ENCODE results near the gene TAF1C. TPM values are rescaled to one million over a fixed set of nuclear protein-coding genes. Genes with fewer than 3 reads are reported as not detected.

The TAF1C gene
- total RNA-seq, 2 donors from 2014 or later: 92.0 to 99.8 TPM

DNA sequence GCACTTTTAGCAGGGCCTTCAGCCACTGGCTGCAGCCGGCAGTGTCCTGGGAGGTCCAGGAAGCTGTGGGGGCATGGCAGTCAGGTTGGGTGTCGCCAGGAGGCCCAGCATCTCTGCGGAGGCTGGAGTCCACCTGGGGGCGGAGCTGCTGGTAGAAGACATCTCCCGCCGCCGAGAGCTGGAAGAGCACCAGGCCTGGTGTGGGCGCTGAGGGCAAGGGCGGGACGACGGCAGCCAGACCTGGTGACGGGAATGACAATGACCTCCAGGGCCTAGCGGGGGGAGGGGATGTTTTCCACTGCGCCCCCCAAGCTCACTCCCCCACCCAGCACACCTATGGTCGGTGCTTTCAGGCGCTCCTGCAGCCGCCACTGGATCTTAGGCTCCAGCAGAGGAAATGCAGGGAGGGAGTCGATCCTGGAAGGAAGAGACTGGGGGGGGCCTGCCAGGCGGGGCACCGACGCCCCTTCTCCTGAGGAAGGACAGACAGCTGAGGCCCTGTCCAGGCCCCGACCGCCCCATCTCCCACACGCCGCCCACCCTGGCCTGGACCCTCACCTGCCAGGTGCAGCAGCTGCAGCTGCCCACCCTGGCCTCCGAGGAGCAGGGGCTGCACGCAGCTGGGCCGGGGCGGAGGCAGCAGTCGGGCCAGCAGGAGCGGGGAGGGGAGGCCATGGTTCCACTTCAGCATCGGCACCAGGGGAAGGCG is 7.1 kb downstream of the TAF1C start:
- Histone ChIP-seq H3K27me3 (ENCODE audit: control insufficient read depth, insufficient read depth, low read length, poor library complexity, severe bottlenecking) (no peaks in the 10 kb centered on the region), H3K4me1 (ENCODE audit: control insufficient read depth, insufficient read depth, low read length) (no peaks in the 10 kb centered on the region), H3K9me3 (ENCODE audit: control insufficient read depth, low read length) (no peaks in the 10 kb centered on the region), H3K9ac (ENCODE audit: extremely low read depth, low read length, poor library complexity, severe bottlenecking) (no peak overlapping the region), H3K4me3 (ENCODE audit: low read length) (no peak overlapping the region), H3K36me3 (ENCODE audit: control insufficient read depth, insufficient read depth, low read length) (peaks cover 38% of the 10 kb centered on the region), H3K27ac (ENCODE audit: low read depth, low read length) (no peak overlapping the region)
- TF ChIP-seq, protein P1, sequence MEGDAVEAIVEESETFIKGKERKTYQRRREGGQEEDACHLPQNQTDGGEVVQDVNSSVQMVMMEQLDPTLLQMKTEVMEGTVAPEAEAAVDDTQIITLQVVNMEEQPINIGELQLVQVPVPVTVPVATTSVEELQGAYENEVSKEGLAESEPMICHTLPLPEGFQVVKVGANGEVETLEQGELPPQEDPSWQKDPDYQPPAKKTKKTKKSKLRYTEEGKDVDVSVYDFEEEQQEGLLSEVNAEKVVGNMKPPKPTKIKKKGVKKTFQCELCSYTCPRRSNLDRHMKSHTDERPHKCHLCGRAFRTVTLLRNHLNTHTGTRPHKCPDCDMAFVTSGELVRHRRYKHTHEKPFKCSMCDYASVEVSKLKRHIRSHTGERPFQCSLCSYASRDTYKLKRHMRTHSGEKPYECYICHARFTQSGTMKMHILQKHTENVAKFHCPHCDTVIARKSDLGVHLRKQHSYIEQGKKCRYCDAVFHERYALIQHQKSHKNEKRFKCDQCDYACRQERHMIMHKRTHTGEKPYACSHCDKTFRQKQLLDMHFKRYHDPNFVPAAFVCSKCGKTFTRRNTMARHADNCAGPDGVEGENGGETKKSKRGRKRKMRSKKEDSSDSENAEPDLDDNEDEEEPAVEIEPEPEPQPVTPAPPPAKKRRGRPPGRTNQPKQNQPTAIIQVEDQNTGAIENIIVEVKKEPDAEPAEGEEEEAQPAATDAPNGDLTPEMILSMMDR (conservative IDR thresholded peaks at IDR 0.05): no peak
- Mint-ChIP-seq H3K27ac (no peak overlapping the region), H3K36me3 (ENCODE audit: low read depth) (peaks cover 41% of the 10 kb centered on the region), H3K27me3 (ENCODE audit: insufficient read depth) (no peaks in the 10 kb centered on the region), H3K4me3 (no peak overlapping the region), H3K9me3 (no peaks in the 10 kb centered on the region), H3K4me1 (peaks cover 7% of the 10 kb centered on the region)
- 91 to 93% methylated on average over 20 to 32 of the region's 33 CpGs for WGBS, 2 experiments (ENCODE audit: insufficient coverage in 1 of 2, insufficient read length in 1 of 2)
- DNase-seq: peak; percentile 40

DNA sequence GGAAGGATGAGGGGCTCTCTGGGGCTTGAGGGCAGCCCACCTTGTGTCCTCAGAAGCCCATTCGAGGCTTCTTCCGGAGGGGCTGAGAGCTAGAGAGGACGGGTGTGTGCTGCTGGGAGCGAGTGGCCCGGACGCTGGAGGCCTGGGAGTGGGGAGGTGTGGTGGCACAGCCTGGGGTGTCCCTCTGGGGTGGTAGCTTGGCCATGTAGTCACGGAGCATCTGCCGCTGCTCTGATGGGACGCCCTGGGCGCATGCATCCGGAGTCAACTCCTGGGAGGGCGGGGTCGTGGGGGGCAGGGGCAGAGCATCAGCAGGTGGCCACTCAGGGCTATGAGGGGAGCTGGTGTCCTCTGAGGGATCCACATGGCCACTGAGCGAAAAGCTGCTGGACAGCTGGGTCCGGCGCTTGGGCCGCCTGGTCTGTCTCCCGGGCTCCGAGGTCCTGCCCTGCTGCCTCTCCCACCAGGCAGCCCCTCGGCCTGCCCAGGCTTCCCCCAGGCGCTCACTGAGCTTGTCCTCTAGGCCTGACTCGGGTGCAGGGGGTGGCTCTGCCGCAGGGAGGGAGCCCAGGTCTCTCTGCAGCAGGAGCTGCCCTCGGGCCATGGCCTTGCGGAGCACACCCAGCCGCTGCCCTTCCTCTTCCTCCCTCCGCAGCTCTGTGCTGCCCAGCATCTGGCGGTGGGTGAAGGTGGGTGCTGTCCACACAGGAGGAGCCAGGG is 7.8 kb downstream of the TAF1C start:
- H3K36me3 Mint-ChIP-seq (ENCODE audit: low read depth): peaks cover 34% of the 10 kb centered on the region
- Histone ChIP-seq H3K4me1 (ENCODE audit: control insufficient read depth, insufficient read depth, low read length) (no peaks in the 10 kb centered on the region), H3K9me3 (ENCODE audit: control insufficient read depth, low read length) (no peaks in the 10 kb centered on the region), H3K4me3 (ENCODE audit: low read length) (no peak overlapping the region), H3K36me3 (ENCODE audit: control insufficient read depth, insufficient read depth, low read length) (peaks cover 31% of the 10 kb centered on the region), H3K27ac (ENCODE audit: low read depth, low read length) (no peak overlapping the region), H3K27me3 (ENCODE audit: control insufficient read depth, insufficient read depth, low read length, poor library complexity, severe bottlenecking) (no peaks in the 10 kb centered on the region), H3K9ac (ENCODE audit: extremely low read depth, low read length, poor library complexity, severe bottlenecking) (no peak overlapping the region)
- WGBS, 2 experiments (ENCODE audit: insufficient coverage in 1 of 2, insufficient read length in 1 of 2): 94 to 96% methylated on average over 15 to 28 of the region's 28 CpGs
- H3K4me3 Mint-ChIP-seq: no peak overlapping the region
- no peak for DNase-seq
- H3K9me3 Mint-ChIP-seq: no peaks in the 10 kb centered on the region
- TF ChIP-seq, protein P1 (conservative IDR thresholded peaks at IDR 0.05): no peak
- H3K27ac Mint-ChIP-seq: no peak overlapping the region
- H3K4me1 Mint-ChIP-seq: peaks cover 7% of the 10 kb centered on the region
- no peaks in the 10 kb centered on the region for H3K27me3 Mint-ChIP-seq (ENCODE audit: insufficient read depth)

DNA sequence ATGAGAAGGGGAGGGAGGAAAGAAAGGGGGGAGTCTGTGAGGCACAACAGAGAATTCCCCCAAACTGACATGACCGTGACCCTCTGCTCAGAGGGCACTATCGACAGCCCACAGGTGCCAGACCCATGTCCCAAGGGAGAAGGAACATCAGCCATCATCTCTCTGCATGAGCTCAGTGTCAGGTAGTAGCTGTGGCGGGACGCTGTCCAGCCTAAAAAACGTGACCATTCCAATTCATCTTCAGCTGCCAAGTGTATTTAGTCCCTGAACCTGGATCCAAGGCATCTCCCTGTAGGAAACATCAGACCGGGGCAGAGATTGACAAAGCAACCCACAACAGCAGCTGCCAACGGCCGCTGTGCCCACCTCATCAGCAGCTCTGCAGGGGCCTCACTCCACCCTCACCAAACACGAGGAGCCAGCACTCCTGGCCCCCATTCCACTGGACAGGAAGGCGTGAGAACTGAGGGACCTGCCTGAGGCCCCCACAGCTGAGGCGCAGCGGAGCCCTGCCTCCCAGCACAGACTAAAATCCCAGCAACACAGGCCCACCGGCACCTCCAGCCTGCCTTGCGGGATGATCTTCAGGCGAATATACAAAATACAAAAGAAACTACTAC is 8.6 kb downstream of the TAF1C start:
- 94 to 98% methylated on average over 13 to 15 of the region's 15 CpGs for WGBS, 2 experiments (ENCODE audit: insufficient coverage in 1 of 2, insufficient read length in 1 of 2)
- Mint-ChIP-seq H3K36me3 (ENCODE audit: low read depth) (peaks cover 31% of the 10 kb centered on the region), H3K4me1 (peaks cover 7% of the 10 kb centered on the region), H3K4me3 (no peak overlapping the region), H3K9me3 (no peaks in the 10 kb centered on the region), H3K27me3 (ENCODE audit: insufficient read depth) (no peaks in the 10 kb centered on the region), H3K27ac (peak overlapping the region; percentile 61)
- peak; percentile 23 for DNase-seq
- no peak overlapping the region for H3K9ac ChIP-seq (ENCODE audit: extremely low read depth, low read length, poor library complexity, severe bottlenecking)
- H3K36me3 ChIP-seq (ENCODE audit: control insufficient read depth, insufficient read depth, low read length): peaks cover 30% of the 10 kb centered on the region
- H3K4me1 ChIP-seq (ENCODE audit: control insufficient read depth, insufficient read depth, low read length): no peaks in the 10 kb centered on the region
- no peaks in the 10 kb centered on the region for H3K9me3 ChIP-seq (ENCODE audit: control insufficient read depth, low read length)
- H3K27me3 ChIP-seq (ENCODE audit: control insufficient read depth, insufficient read depth, low read length, poor library complexity, severe bottlenecking): no peaks in the 10 kb centered on the region
- TF ChIP-seq, protein P1 (conservative IDR thresholded peaks at IDR 0.05): no peak
- H3K27ac ChIP-seq (ENCODE audit: low read depth, low read length): no peak overlapping the region
- no peak overlapping the region for H3K4me3 ChIP-seq (ENCODE audit: low read length)
